GM21447 (cell line): Measurements from ENCODE around the gene SMAD6.

Experiments
- ATAC-seq: cut with Tn5 transposase; IDR thresholded peaks from one replicate; pipeline ENCODE4 v1.9.1; 2021; ENCODE audit not compliant: unreplicated experiment

SMAD6 gene

GRCh38 chr15:66702787-66703539 is 927 bp downstream of the SMAD6 start:
- ATAC-seq, result no peak

- ATAC-seq, result no peak
Measured at GRCh38 chr15:66703540-66703941, 1.5 kb downstream of the SMAD6 start.

GRCh38 chr15:66704019-66704802 is 2.2 kb downstream of the SMAD6 start:
- ATAC-seq, result no peak

GRCh38 chr15:66704803-66705153 is 2.7 kb downstream of the SMAD6 start:
- no peak for ATAC-seq

- ATAC-seq, result no peak
Measured at GRCh38 chr15:66705277-66706146, 3.5 kb downstream of the SMAD6 start.

- no peak for ATAC-seq
Measured at GRCh38 chr15:66706225-66706732, 4.2 kb downstream of the SMAD6 start.

- no peak for ATAC-seq
Measured at GRCh38 chr15:66706840-66707239, 4.8 kb downstream of the SMAD6 start.

GRCh38 chr15:66707310-66708082 is 5.5 kb downstream of the SMAD6 start:
- ATAC-seq, result no peak

- no peak for ATAC-seq
Measured at GRCh38 chr15:66708389-66708788, 6.4 kb downstream of the SMAD6 start.

- ATAC-seq, result no peak
Measured at GRCh38 chr15:66709884-66710283, 7.8 kb downstream of the SMAD6 start.

GRCh38 chr15:66711260-66711659 is 9.2 kb downstream of the SMAD6 start:
- ATAC-seq, result no peak

GRCh38 chr15:66711862-66712261 is 9.8 kb downstream of the SMAD6 start:
- ATAC-seq, result no peak

- ATAC-seq, result no peak
Measured at GRCh38 chr15:66713843-66714508, 11.9 kb downstream of the SMAD6 start.

GRCh38 chr15:66714543-66714981 is 12.5 kb downstream of the SMAD6 start:
- ATAC-seq, result no peak

- no peak for ATAC-seq
Measured at GRCh38 chr15:66715181-66715624, 13.2 kb downstream of the SMAD6 start.

GRCh38 chr15:66715720-66716655 is 14.0 kb downstream of the SMAD6 start:
- ATAC-seq, result no peak

- no peak for ATAC-seq
Measured at GRCh38 chr15:66716656-66717020, 14.6 kb downstream of the SMAD6 start.

- ATAC-seq, result no peak
Measured at GRCh38 chr15:66718220-66718988, 16.4 kb downstream of the SMAD6 start.
